COLO668 (cell line): Measurements from ENCODE around the gene SLC47A2.
"Not testable (repeated sequence)": the region's sequence is repeated elsewhere in the genome, so short reads cannot be mapped to it uniquely, and the experiment has no call there.

ENCODE experiments used
- DNase-seq: peaks from one replicate; lab custom pipeline; 2025; ENCODE audit not compliant: unreplicated experiment; lab: John Stamatoyannopoulos, UW

The SLC47A2 gene

GRCh38 chr17:19716108-19717030, at the start of gene SLC47A2:
Gene SLC47A2, minus strand, starts transcription at chr17:19716584. Its CDS starts 29 bp downstream, at chr17:19716555.
- no peak for DNase-seq

GRCh38 chr17:19766016-19766415, 49.6 kb upstream of the SLC47A2 start:
- no peak for DNase-seq

DNA sequence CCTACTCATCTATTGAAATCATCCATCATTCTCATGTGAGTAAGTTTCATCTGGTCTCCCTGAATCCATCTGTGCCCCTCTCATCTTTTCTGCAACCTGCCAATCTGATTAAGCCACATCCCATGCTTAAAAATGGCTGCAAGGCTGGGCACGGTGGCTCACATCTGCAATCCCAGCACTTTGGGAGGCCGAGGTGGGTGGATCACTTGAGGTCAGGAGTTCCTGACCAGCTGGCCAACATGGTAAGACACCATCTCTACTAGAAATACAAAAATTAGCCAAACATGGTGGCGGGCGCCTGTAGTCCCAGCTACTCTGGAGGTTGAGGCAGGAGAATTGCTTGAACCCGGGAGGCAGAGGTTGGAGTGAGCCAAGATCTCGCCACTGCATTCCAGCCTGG, 47.6 kb upstream of the SLC47A2 start:
- DNase-seq = not testable (repeated sequence)

GRCh38 chr17:19763416-19763815, 47.0 kb upstream of the SLC47A2 start:
- no peak for DNase-seq

- peak; percentile 43 for DNase-seq
These were observed 46.2 kb upstream of the SLC47A2 start for GRCh38 chr17:19762515-19762961.

DNA sequence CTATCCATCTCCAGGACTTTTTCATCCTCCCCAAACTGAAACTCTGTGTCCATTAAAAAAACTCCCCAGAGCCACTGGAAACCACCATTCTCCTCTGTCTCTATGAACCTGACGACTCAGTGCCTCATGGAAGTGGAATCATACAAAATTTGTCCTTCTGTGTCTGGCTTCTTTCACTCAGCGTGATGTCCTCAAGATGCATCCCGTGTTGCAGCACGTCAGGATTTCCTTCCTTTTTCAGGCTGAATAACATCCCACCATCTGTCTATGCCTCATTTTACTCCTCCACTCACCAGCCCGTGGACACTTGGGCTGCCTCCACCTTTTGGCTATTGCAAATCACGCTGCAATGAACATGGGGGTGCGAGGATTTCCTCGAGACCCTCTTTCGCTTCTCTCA, 44.4 kb upstream of the SLC47A2 start:
- no peak for DNase-seq

DNA sequence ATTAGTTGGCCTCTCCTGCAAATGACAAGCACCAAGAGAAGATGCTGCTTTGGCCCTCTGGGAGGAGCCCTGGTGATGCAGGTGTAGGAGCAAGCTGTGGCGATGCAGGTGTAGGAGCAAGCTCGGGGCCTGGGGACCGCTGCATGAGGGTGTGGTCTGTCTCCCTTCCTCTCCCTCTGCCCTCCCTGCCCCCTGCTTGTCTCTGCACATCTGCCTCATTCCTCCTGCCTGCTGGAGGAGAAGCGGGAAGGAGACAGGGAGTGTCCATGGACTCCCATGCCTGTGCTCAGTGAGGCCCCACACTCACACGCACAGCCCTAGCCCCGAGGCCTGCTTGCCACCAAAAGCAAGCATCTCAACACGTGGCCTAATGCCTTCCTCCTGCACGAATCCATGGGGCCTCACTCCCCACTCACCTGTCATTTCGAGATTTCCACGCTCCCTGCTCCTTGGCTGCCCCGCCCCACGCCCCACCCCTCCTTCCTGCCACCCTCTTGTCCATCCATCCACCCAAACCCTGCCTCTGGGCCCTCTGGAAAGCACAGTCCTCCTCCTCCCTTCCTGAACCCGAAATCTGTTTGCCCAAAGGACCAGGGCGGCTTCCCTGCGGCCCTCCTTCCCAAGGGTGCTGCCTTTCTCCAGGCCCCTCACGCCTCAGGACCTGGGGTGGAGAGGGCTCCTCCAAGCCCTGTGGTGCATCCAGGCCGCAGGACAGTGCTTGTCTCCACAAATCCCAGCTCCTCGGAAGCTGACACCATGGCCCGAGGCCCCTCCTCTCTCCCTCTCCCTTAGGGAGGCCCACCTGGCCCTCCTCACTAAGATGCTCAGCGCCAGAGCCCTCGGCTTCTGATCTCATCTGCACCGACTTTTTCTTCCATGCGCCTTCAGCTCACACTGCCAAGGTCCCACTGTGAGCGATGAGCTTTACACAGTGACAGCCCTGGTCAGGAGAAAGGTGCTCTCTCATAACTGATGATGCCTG, 43.5 kb upstream of the SLC47A2 start:
- no peak for DNase-seq

- DNase-seq = no peak
These were observed 41.3 kb upstream of the SLC47A2 start for GRCh38 chr17:19757536-19758180.

GRCh38 chr17:19756546-19756945, 40.2 kb upstream of the SLC47A2 start:
- DNase-seq = no peak

DNA sequence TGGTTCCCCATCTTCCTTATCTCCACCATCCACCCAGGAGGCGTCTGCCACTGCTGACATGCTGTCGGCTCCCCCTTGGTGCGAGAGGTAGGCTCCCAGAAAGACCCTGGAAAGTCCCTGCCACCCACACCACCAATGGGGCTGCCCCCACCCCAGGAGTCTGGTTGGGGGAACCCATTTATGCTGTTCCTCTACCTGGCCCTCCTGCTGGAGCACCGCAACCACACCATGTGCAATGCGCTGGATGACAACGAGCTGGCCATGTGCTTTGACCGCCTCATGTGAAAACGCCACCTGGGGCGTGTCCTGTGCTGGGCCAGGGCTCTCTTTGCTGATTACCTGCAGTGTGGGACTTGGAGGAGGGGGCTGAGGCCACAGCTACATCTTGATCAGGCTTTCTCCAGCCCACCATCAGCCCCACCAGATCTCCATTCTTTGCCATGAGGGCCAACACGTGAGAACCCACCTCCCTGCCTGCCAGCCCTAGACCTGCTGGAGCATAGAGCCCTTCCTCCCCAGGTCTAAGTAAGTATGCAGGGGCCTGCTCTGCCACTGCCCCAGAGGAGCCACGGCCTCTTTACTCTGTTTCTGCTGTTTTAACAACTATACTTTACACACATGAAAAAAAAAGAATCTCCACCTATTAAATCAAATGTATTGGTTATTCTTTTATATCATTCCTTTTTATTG, 39.6 kb upstream of the SLC47A2 start:
- DNase-seq = no peak

DNA sequence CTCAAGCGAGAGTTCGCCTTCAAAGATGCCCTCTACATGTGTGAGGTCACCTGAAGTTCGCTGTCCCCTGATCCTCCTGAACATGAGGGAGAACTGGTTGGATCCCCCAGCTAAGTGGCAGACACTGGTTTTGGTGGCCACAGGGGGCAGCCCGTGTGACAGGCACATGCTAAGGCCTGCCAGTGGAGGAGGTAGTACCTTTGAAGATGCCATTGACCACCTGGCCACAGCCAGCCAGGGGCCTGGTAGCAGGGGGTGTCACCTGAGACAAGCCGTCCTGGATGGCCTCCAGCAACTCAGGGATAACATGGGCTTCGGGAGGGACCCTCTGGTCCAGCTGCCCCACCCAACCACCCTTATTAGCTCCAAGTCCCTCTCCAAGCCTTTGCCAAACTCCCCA, 39.0 kb upstream of the SLC47A2 start:
- DNase-seq = no peak

GRCh38 chr17:19753661-19754463, 37.5 kb upstream of the SLC47A2 start:
- DNase-seq = peak; percentile 47

DNA sequence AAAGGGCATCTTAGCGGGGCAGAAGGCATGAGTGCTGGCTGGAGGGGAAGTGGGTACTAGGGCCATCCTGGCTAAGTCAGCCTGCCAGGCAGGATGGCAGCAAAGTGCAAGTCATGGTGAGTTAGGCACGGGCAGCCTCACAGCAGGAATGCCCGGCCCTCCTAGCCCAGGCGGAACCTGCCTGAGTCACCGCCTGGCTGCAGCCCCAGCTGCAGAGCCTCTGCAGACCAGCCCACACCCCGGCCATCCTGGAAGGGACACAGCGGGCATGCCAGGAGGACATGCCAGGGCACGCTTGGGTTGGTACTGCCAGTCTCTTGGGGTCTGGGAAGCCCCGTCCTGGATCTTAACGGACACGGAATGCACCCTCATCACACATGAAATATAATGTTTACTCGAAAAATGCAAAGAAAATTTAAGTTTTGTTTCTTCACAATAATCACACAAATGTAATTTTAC, 36.7 kb upstream of the SLC47A2 start:
- peak; percentile 44 for DNase-seq

- no peak for DNase-seq
These were observed 36.0 kb upstream of the SLC47A2 start for GRCh38 chr17:19752216-19753050.

DNA sequence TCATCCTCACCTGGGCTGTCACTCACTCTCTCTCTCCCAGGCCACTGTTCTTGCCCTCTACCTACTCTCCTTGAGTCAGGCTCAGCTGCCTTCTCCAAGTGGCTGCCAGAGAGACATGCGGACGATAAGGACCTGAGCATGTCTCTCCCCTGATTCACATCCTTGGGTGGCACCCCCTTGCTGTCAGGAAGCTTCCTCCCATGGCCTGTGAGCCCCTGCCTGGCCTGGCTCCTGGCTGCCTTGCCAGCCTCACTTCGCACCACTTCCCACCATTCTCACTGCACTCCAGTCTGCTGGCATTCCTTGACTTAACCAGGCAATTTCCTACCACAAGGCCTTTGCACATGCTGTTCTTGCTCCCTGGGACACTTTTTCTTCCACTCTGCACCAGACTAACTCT, 34.5 kb upstream of the SLC47A2 start:
- DNase-seq = no peak

DNA sequence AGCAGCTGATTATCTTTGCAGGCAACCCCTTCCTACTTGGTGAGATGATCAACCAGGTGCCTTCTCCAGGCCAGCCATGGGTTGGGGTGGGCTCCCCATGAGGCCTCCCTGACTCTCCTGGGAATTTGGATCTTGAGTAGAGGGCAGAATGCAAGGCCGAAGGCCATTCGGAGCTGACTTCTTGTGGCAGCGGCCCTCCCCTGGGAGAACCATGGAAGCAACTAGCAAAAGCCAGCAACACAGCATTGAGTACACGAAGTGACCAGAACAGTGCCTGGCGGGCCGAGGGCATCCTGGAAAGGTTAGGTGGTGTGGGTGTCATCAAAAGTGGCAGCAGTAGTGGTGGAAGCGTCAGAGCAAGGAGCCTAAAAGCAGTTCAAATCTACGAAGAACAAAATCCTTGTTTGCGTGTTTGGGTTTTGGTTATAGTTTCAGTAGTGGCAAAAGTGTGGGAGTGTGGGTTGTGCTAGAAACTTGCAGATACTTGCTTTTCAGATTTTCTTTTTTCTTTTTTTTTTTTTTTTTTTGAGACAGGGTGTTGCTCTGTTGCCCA, 33.7 kb upstream of the SLC47A2 start:
- no peak for DNase-seq

DNA sequence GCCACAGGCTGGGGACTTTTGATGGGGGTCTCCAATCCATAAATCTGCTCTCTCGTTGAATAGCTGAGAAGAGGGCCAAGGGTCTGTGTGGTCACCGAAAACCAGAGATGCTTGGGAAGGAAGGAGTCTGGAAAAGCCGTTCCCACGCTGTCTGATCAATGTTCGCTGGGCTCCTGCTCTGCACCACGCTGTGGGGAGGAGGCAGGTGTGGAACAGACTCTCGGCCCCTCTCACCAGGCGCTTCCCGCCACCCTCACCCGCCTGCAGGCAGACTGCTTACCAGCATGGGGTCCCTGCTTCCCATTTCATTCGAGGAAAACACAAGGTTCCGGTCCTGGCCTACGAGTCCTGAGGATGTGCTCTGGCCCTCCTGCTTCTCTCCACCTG, 32.4 kb upstream of the SLC47A2 start:
- DNase-seq = no peak
